B cell (primary cell): Measurements from ENCODE around the gene EFNA5.

ENCODE experiments used
- CTCF ChIP-seq: fragments of 200-600 bp; IDR thresholded peaks from one replicate; pipeline ENCODE4 v1.8.0; 2022; ENCODE audit warnings: antibody characterized with exemption, mild to moderate bottlenecking
- EZH2 ChIP-seq: IDR thresholded peaks from 2 replicates; pipeline ENCODE4 v1.6.1; 2012; ENCODE audit warnings: borderline replicate concordance, low read depth, mild to moderate bottlenecking, moderate library complexity, low read length; ENCODE audit not compliant: insufficient read depth, poor library complexity, severe bottlenecking

- TF ChIP-seq CTCF (no peak), EZH2 (no peak)
These were observed 200.5 kb downstream of the EFNA5 start for GRCh38 chr5:107470295-107470582.
